Fibroblast of villous mesenchyme (primary cell): ENCODE data around the gene IGF2R. TPM values are rescaled to one million over a fixed set of nuclear protein-coding genes. Genes with fewer than 3 reads are reported as not detected.

Experiments used
- DNase-seq: peaks from one replicate; pipeline ENCODE4 v3.0.0-alpha.2; 2010; ENCODE audit warnings: low read depth
- H3K4me3 ChIP-seq: 2 replicates; pipeline ENCODE4 v1.5.1; 2011; ENCODE audit warnings: low read depth, mild to moderate bottlenecking, low read length
- total RNA-seq: library from RNA; depleted of rRNA; stranded (reverse); fragments of >200 nt; gene quantifications from 2 replicates; pipeline ENCODE4 v1.2.3, GENCODE V29; 2012
- TF ChIP-seq, protein P1 (sequence below): IDR thresholded peaks from 2 replicates; pipeline ENCODE4 v1.5.1; 2012; ENCODE audit warnings: low read depth, mild to moderate bottlenecking, low read length; ENCODE audit not compliant: insufficient read depth

The IGF2R gene
- total RNA-seq, 1 donor: 132 TPM

DNA sequence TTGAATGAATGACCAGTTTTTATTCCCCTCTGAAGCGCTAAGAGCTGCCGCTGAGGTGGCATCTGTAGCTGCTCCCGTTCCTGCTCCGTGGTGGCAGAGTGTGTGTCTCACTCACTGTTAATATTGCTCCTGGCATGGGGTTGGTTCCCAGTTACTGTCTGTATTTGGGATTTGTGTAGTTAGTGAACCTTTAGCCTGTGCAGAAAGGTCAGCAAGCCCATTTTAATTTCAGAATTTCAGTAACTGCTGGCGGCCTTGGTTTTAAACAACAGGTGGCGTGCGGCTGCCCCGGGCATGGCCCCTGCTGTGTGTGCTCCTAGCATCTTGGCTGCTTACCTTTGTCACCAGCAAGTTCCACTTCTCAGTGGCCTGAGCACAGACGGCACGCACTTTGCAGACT is 98.7 kb downstream of the IGF2R start:
- TF ChIP-seq, protein P1, sequence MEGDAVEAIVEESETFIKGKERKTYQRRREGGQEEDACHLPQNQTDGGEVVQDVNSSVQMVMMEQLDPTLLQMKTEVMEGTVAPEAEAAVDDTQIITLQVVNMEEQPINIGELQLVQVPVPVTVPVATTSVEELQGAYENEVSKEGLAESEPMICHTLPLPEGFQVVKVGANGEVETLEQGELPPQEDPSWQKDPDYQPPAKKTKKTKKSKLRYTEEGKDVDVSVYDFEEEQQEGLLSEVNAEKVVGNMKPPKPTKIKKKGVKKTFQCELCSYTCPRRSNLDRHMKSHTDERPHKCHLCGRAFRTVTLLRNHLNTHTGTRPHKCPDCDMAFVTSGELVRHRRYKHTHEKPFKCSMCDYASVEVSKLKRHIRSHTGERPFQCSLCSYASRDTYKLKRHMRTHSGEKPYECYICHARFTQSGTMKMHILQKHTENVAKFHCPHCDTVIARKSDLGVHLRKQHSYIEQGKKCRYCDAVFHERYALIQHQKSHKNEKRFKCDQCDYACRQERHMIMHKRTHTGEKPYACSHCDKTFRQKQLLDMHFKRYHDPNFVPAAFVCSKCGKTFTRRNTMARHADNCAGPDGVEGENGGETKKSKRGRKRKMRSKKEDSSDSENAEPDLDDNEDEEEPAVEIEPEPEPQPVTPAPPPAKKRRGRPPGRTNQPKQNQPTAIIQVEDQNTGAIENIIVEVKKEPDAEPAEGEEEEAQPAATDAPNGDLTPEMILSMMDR: no peak
- H3K4me3 ChIP-seq: no peak overlapping the region
- no peak for DNase-seq

DNA sequence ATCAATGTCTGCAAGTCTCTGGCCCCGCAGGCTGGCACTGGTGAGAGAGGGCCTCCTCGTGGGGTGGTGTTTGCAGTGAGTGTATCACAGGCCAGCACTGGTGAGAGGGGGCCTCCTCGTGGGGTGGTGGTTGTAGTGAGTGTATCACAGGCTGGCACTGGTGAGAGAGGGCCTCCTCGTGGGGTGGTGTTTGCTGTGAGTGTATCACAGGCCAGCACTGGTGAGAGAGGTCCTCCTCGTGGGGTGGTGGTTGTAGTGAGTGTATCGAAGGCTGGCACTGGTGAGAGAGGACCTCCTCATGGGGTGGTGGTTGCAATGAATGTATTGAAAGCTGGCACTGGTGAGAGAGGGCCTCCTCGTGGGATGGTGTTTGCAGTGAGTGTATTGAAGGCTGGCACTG is 99.5 kb downstream of the IGF2R start:
- no peak for DNase-seq
- TF ChIP-seq, protein P1: no peak
- no peak overlapping the region for H3K4me3 ChIP-seq

DNA sequence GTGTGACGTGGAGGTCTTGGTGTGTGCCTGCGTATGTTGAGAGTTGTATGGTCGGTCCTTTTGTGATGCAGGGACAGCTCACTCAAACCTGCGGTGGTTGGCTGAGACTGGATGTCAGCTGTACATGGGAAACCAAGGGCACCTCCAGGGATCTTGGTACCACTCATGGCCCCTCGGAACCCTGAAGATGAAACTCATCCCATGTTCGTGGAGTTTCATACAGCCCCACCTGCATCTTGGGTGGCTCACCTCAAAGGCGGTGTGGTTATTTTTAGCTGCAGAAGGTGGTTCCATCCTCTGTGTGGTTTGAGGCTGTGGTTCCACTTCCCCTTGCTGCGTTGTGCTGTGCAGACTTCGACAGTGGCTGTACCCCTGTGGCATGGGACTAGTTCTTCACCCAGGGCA is 100.2 kb downstream of the IGF2R start:
- H3K4me3 ChIP-seq: no peak overlapping the region
- TF ChIP-seq, protein P1: no peak
- no peak for DNase-seq

DNA sequence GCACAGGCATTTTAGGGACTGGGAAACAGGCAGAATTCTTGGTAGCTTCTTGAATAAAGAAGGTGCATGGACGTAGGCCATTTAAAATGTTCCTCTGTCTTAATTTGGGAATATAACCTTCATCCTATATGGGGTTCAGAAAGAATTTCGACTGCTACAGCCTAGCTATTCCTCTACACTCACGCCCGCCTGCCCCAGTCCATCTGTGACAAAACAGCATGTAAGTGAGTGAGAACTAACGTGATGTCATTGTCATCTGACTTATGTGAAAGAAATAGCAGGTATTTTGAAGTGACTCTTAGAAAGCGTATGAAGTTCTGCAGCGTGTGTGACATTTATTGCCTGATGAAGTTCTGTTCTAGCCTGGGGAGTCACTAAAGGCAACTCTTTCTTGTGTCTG is 100.6 kb downstream of the IGF2R start:
- no peak for DNase-seq
- H3K4me3 ChIP-seq: no peak overlapping the region
- TF ChIP-seq, protein P1: no peak

DNA sequence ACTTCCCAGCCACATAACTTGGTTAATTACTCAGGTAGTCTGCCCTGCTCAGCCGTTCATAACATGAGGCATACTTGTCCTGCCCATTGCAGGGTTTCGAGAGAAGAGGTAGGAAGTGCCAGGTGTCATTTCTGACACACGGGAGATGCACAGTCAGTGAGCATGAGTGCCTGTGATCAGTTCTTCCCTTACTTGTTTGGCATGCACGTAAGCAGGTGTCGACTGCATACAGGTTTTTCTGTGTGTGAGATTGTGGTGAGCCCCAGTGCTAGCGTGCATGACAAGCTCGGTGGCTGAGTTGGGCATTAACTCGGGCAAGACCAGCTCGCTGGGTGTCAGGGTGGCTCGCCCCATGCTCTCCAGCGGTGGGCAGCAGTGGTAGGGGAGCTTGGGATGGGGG is 101.5 kb downstream of the IGF2R start:
- no peak overlapping the region for H3K4me3 ChIP-seq
- DNase-seq: no peak
- TF ChIP-seq, protein P1: no peak

DNA sequence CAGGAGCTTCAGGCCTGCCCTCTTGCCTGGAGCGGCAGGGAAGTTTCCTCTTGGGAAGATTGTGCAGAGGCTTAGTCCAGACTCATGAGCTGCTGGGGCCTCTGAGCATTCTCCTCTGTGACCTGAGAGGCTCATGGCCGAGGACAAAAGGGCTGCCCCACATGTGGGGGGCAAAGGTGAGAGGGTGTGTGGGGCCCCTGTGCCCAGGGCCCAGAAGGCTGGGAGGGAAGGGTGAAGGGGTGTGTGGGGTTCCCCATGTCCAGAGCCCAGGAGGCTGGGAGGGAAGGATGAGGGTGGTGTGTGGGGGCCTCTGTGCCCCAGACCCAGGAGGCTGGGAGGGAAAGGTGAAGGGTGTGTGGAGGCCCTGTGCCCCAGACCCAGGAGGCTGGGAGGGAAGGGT is 101.9 kb downstream of the IGF2R start:
- no peak overlapping the region for H3K4me3 ChIP-seq
- TF ChIP-seq, protein P1: no peak
- DNase-seq: no peak
